Upper lobe of left lung (tissue), 6 donors: Measurements from ENCODE around the gene OR10AD1. TPM values are rescaled to one million over a fixed set of nuclear protein-coding genes. Genes with fewer than 3 reads are reported as not detected.
"Not testable (repeated sequence)": the region's sequence is repeated elsewhere in the genome, so short reads cannot be mapped to it uniquely, and the experiment has no call there.

Experiments used
- ATAC-seq, 2 donors: fragments of 200-7000 bp; cut with Tn5 transposase; one replicate each; pipeline ENCODE4 v1.9.1; 2022; ENCODE audit warnings: mild to moderate bottlenecking in 2 of 2, moderate library complexity in 2 of 2; ENCODE audit not compliant: low FRiP score in 2 of 2
- DNase-seq, 2 donors: peaks; one replicate each; pipeline ENCODE4 v3.0.0-alpha.2; 2019 to 2020
- H3K27ac ChIP-seq, 4 donors: fragments of 200-600 bp; sonication (generic); one replicate each; pipeline ENCODE4 v1.5.1; 2016 to 2019
- H3K27me3 ChIP-seq, 4 donors: fragments of 200-600 bp; sonication (generic); one replicate each; pipeline ENCODE4 v1.5.1; 2017 to 2019
- H3K36me3 ChIP-seq, 4 donors: fragments of 200-600 bp; sonication (generic); one replicate each; pipeline ENCODE4 v1.5.1; 2016 to 2019
- H3K4me1 ChIP-seq, 4 donors: fragments of 200-600 bp; sonication (generic); one replicate each; pipeline ENCODE4 v1.5.1; 2018 to 2019
- H3K4me3 ChIP-seq, 4 donors: fragments of 200-600 bp; sonication (generic); one replicate each; pipeline ENCODE4 v1.5.1; 2017 to 2019; ENCODE audit warnings: mild to moderate bottlenecking in 2 of 4, moderate library complexity in 1 of 4
- H3K9me3 ChIP-seq, 4 donors: fragments of 200-600 bp; sonication (generic); one replicate each; pipeline ENCODE4 v1.5.1; 2018 to 2019
- CTCF ChIP-seq, 6 experiments: fragments of 450-650 bp in 4 of 6; fragments of 200-600 bp in 2 of 6; sonication (generic) in 2 of 6; IDR thresholded peaks; one replicate each; pipeline ENCODE4 v1.5.1; 2016 to 2019; ENCODE audit warnings: antibody characterized with exemption in 6 of 6
- EP300 ChIP-seq, 4 donors: sonication (generic); formaldehyde crosslinking; IDR thresholded peaks; one replicate each; pipeline ENCODE4 v1.5.1; 2017; ENCODE audit warnings: antibody characterized with exemption in 4 of 4, control low read depth in 2 of 4
- POLR2A ChIP-seq, 4 donors: fragments of 450-650 bp; IDR thresholded peaks; one replicate each; pipeline ENCODE4 v1.5.1; 2016 to 2017; ENCODE audit warnings: antibody characterized with exemption in 4 of 4, mild to moderate bottlenecking in 2 of 4
- POLR2AphosphoS5 ChIP-seq, 2 donors: sonication (generic); formaldehyde crosslinking; IDR thresholded peaks; one replicate each; pipeline ENCODE4 v1.5.1; 2017; ENCODE audit warnings: antibody characterized with exemption in 2 of 2
- WGBS, 2 donors: methylation state at CpG; one replicate each; pipeline ENCODE4 v1.1.5; 2017 to 2018; 5-methylcytosine and 5-hydroxymethylcytosine counted together
- total RNA-seq, 6 donors: library from RNA; depleted of rRNA in 4 of 6; stranded (reverse); fragments of >200 nt in 4 of 6; gene quantifications; one replicate each; pipeline versions ENCODE4 v1.1.0 to v1.2.1, GENCODE V29; 2016 to 2021
- donor health status: DM: no; HTN: no; CAD: no; lungs with moderate emphysema.
- donor health status: DM: no; HTN: yes; CAD: no; lungs with severe emphysema.

Gene OR10AD1
- total RNA-seq, 6 donors from 2014 or later: not detected

GRCh38 chr12:48157018-48157888, 45.8 kb downstream of the OR10AD1 start, which contains the start of gene ASB8:
Gene ASB8, minus strand, starts transcription at chr12:48157515. Its CDS starts 4,019 bp downstream, at chr12:48153496.
- Histone ChIP-seq H3K4me1 (peaks cover 6 to 20% (median 9%) of the 10 kb centered on the region in 4 donors), H3K27ac (peak within 1 kb of the TSS; percentile 78 to 91 (median 90)), H3K27me3 (no peaks in the 10 kb centered on the region), H3K36me3 (peaks cover 0 to 13% (median 5%) of the 10 kb centered on the region in 4 donors), H3K9me3 (no peaks in the 10 kb centered on the region), H3K4me3 (peak within 1 kb of the TSS; percentile 95 to 98 (median 96))
- WGBS, 2 donors: 0 to 1% methylated on average over 20 to 51 of the region's 56 CpGs
- peak; percentile 66 to 80 for TF ChIP-seq POLR2AphosphoS5 (IDR thresholded peaks at IDR 0.05)
- peak in 1 of 4 donors; percentile 43 for TF ChIP-seq EP300 (IDR thresholded peaks at IDR 0.05)
- peak in 2 of 4 donors; percentile 56 to 68 for TF ChIP-seq POLR2A (IDR thresholded peaks at IDR 0.05)
- TF ChIP-seq CTCF (IDR thresholded peaks at IDR 0.05): peak; percentile 29 to 76 (median 68)
- ATAC-seq (peak; percentile 97 to 99), DNase-seq (peak; percentile 99 to 100)

- Histone ChIP-seq H3K9me3 (no peaks in the 10 kb centered on the region), H3K27ac (peak overlapping the region; percentile 78 to 91 (median 90)), H3K4me3 (peak overlapping the region; percentile 95 to 98 (median 96)), H3K36me3 (peaks cover 1 to 19% (median 10%) of the 10 kb centered on the region in 4 donors), H3K27me3 (no peaks in the 10 kb centered on the region), H3K4me1 (peaks cover 6 to 20% (median 9%) of the 10 kb centered on the region in 4 donors)
- TF ChIP-seq POLR2A (IDR thresholded peaks at IDR 0.05): no peak
- TF ChIP-seq CTCF (IDR thresholded peaks at IDR 0.05): no peak
- TF ChIP-seq POLR2AphosphoS5 (IDR thresholded peaks at IDR 0.05): no peak
- no peak for TF ChIP-seq EP300 (IDR thresholded peaks at IDR 0.05)
- WGBS, 2 donors: 24 to 26% methylated on average over 8 of the region's 8 CpGs
- ATAC-seq (no peak), DNase-seq (no peak)
These were observed 46.5 kb downstream of the OR10AD1 start for GRCh38 chr12:48156652-48157017.

GRCh38 chr12:48155786-48156185, 47.3 kb downstream of the OR10AD1 start:
- H3K4me3 ChIP-seq, H3K9me3 ChIP-seq, DNase-seq, H3K27me3 ChIP-seq, ATAC-seq, H3K27ac ChIP-seq: not testable (repeated sequence)
- WGBS, 2 donors: 95% methylated on average over 5 of the region's 5 CpGs
- Histone ChIP-seq H3K36me3 (peaks cover 9 to 28% (median 19%) of the 10 kb centered on the region in 4 donors), H3K4me1 (peaks cover 6 to 20% (median 9%) of the 10 kb centered on the region in 4 donors)

Other genes starting within 250 kb of the OR10AD1 start
- gene TMEM106C, start 239.7 kb downstream of the OR10AD1 start, total RNA-seq: 10 to 100 TPM; 32.8 to 90.6 (median 38.5) TPM
- gene COL2A1, start 198.8 kb downstream of the OR10AD1 start, total RNA-seq: under 1 TPM in 1 of 6 donors, not detected in 5; 0.34 TPM
- gene SENP1, start 97.2 kb downstream of the OR10AD1 start, total RNA-seq: 10 to 100 TPM in 4 of 6 donors, 1 to 10 TPM in 2; 6.3 to 27.3 (median 13.5) TPM
- 10 to 100 TPM; 21.4 to 52.4 (median 36.3) TPM for gene PFKM, start 83.9 kb downstream of the OR10AD1 start, total RNA-seq
- 10 to 100 TPM; 17.8 to 36.5 (median 30.6) TPM for gene ASB8, start 45.8 kb downstream of the OR10AD1 start, total RNA-seq
- 1 to 10 TPM in 2 of 6 donors, under 1 TPM in 4; 0.17 to 1.3 (median 0.93) TPM for gene CCDC184, start 19.6 kb downstream of the OR10AD1 start, total RNA-seq
- 10 to 100 TPM; 16.8 to 60.8 (median 24.6) TPM for gene ZNF641, start 147.6 kb upstream of the OR10AD1 start, total RNA-seq